Adrenal gland (tissue), 5 donors: ENCODE results near the gene MAP7.

Experiments
- POLR2A ChIP-seq, 2 donors: fragments of 450-650 bp; IDR thresholded peaks; one replicate each; pipeline ENCODE4 v1.6.1; 2017; ENCODE audit warnings: antibody characterized with exemption in 2 of 2, mild to moderate bottlenecking in 2 of 2, moderate library complexity in 1 of 2
- TF ChIP-seq, protein P1 (sequence below), 6 experiments: fragments of 450-650 bp in 4 of 6; fragments of 200-600 bp in 2 of 6; sonication (generic) in 1 of 6; IDR thresholded peaks; 1 replicate in 5 of 6; 2 replicates in 1 of 6; pipeline versions ENCODE4 v1.5.1 to v1.8.0; 2016 to 2021; ENCODE audit warnings: antibody characterized with exemption in 6 of 6, mild to moderate bottlenecking in 2 of 6, moderate library complexity in 1 of 6
- donor health status: DM: no; HTN: no; CAD: no.

DNA sequence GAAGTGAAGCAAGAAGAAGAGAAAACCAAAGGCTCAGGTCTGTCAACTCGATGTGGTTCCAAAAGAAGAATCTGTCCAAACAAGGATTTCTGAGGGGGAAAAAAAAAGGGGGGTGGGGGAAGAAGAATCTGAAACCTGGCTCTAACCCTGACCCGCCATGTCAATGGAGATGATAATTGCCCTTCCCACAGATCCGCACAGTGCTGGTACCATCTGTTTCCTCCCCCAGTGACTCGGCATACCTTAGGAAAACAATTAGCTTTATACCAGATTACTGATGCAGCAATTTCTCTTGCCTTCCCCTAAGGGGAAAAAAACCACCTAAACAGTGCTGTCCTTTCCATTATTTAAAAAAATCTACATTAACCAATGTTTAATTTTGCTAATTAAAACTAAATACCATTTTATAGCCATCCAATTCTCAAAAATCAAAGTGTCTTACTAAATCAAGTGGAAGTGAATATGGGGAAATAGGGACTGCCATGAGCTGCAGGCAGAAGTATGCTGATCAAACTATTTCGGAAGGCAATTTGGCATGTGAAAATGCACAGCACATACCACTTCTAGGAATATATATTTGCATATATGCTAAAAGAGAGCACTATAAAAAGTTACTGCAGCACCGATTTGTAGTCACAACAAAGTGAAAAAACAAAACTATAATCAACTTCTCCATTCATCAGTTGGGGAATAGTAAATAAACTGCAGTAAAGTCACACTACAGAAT is 46.8 kb downstream of the MAP7 start:
- TF ChIP-seq POLR2A (IDR thresholded peaks at IDR 0.05): no peak
- TF ChIP-seq, protein P1, sequence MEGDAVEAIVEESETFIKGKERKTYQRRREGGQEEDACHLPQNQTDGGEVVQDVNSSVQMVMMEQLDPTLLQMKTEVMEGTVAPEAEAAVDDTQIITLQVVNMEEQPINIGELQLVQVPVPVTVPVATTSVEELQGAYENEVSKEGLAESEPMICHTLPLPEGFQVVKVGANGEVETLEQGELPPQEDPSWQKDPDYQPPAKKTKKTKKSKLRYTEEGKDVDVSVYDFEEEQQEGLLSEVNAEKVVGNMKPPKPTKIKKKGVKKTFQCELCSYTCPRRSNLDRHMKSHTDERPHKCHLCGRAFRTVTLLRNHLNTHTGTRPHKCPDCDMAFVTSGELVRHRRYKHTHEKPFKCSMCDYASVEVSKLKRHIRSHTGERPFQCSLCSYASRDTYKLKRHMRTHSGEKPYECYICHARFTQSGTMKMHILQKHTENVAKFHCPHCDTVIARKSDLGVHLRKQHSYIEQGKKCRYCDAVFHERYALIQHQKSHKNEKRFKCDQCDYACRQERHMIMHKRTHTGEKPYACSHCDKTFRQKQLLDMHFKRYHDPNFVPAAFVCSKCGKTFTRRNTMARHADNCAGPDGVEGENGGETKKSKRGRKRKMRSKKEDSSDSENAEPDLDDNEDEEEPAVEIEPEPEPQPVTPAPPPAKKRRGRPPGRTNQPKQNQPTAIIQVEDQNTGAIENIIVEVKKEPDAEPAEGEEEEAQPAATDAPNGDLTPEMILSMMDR (IDR thresholded peaks at IDR 0.05): no peak
